ENCODE results near the gene MORC2. TPM values are rescaled to one million over a fixed set of nuclear protein-coding genes. Genes with fewer than 3 reads are reported as not detected.

The MORC2 gene
- total and polyA plus RNA-seq, 10 of the 15 experiments (the other 5 are each of a cell fraction or from before 2014, with no cell fraction given), result 1.7 to 16.3 (median 9.0) TPM

DNA sequence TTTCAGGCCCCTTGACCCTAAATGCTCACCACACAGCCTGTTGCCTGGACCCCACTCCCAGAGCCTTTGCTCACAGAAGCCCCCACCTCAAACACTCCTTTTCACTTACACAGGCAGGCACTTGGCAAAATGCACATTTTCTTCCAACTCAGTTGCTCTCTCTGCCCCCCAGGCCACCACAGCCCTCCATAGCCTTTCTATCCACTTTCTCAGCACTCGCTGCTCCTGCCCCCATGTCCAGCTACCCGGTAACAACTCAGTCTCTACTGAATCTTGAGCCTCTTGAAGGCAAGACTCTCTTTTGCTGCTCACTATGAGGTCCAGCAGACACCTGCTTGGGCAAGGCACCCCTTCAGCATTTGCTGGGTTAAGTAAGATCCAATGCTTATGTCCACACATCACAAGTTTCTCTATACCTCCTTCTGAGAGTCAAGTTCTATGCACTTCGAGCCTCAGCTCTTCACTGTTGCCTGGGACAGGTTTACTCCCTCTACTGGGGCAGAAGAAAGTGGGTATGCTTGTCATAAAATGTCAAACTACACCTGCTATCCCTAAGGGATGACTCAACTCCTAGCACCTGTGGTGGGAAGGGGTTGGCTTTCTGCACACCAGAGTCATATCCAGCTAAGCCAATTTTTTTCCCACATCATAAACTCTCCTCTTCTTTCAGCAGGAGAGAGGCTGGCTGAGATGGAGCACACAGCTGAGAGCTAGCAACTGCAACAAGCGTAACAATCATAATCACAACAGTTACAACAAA lies 36.9 kb downstream of the MORC2 start:
- H3K79me2 ChIP-seq (ENCODE audit: control insufficient read depth, insufficient read depth, low read length), result no peaks in the 10 kb centered on the region
- DNase-seq (ENCODE audit: low read depth, low spot score) (no peak), ATAC-seq (no peak), FAIRE-seq (no peak)
- intact Hi-C loops (cut with micrococcal nuclease; ENCODE audit: unreplicated experiment) (no loop called here), in situ Hi-C loops (cut with MboI) (no loop called here)
- no peaks in the 10 kb centered on the region for H3K27me3 ChIP-seq (replicated peaks in 1 of 2; ENCODE audit: control insufficient read depth in 2 of 2, insufficient read depth in 2 of 2, low read length in 1 of 2)
- POLR2A ChIA-PET, result interaction anchor here (0.6 to 1.1 kb wide), 2 partner anchors 161 to 603 kb away, joined by 3 read pairs; no protein-coding TSS in a partner anchor
- TF ChIP-seq, protein P1, sequence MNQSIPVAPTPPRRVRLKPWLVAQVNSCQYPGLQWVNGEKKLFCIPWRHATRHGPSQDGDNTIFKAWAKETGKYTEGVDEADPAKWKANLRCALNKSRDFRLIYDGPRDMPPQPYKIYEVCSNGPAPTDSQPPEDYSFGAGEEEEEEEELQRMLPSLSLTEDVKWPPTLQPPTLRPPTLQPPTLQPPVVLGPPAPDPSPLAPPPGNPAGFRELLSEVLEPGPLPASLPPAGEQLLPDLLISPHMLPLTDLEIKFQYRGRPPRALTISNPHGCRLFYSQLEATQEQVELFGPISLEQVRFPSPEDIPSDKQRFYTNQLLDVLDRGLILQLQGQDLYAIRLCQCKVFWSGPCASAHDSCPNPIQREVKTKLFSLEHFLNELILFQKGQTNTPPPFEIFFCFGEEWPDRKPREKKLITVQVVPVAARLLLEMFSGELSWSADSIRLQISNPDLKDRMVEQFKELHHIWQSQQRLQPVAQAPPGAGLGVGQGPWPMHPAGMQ (IDR thresholded peaks at IDR 0.05; ENCODE audit: borderline replicate concordance), result no peak
- TF ChIP-seq FOS (IDR thresholded peaks at IDR 0.05; ENCODE audit: borderline replicate concordance, extremely low read depth, insufficient read length), result no peak
- no TSS peak for BruUV-seq (replicated peaks)
- H3K9ac ChIP-seq (ENCODE audit: control insufficient read depth, insufficient read depth, low read length), result no peak overlapping the region
- H3K4me3 ChIP-seq, result no peak overlapping the region
- no peaks in the 10 kb centered on the region for H3K4me1 ChIP-seq (ENCODE audit: control insufficient read depth, insufficient read depth, low read length)
- H3K4me2 ChIP-seq (ENCODE audit: control insufficient read depth, insufficient read depth), result no peak overlapping the region
- RAD21 ChIA-PET (ENCODE audit: unreplicated experiment), result interaction anchor here (1.0 kb wide), 1 partner anchor 154 kb away, joined by 3 read pairs; no protein-coding TSS in a partner anchor
- SMC1A ChIA-PET (ENCODE audit: uncharacterized antibody, unreplicated experiment), result no interaction called here
- H2AFZ ChIP-seq (ENCODE audit: control insufficient read depth, low read depth, low read length), result no peak overlapping the region
- no peaks in the 10 kb centered on the region for H3K9me3 ChIP-seq (replicated peaks; ENCODE audit: control insufficient read depth, insufficient read depth, low read length)
- WGBS (ENCODE audit: insufficient coverage, insufficient replicate concordance, low lambda C conversion rate, missing lambda C conversion rate), result 93% methylated on average over 4 of the region's 4 CpGs
- no peak overlapping the region for H3K27ac ChIP-seq (ENCODE audit: control insufficient read depth, insufficient read depth)
- CTCF ChIA-PET, result interaction anchor here (1.6 kb wide), 1 partner anchor 12 kb away, joined by 5 read pairs; no protein-coding TSS in a partner anchor
- no peaks in the 10 kb centered on the region for H4K20me1 ChIP-seq (ENCODE audit: control insufficient read depth, insufficient read depth)
- peaks cover 25 to 40% of the 10 kb centered on the region in 2 experiments for H3K36me3 ChIP-seq (ENCODE audit: control insufficient read depth in 2 of 2, insufficient read depth in 2 of 2, low read length in 1 of 2)

DNA sequence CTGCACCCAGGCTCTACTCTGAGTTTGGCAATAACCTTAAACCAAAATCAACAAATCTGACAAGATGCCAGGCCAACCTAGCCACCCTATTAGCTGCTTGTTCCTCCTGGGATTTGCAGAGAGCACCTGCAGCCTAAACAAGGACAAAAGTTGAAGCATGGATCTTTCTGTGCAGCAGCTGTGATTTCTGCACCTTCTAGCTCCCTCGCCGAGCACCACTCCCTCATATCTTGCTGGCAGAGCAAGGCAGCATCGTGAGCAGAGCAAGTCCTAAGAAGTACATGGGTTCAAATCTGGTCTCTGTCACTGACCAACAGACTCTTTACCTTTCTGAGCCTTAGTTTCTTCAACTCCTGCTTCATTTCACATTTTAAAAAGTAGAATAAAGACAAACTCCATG lies 38.3 kb downstream of the MORC2 start:
- Histone ChIP-seq H3K9ac (ENCODE audit: control insufficient read depth, insufficient read depth, low read length) (no peak overlapping the region), H4K20me1 (ENCODE audit: control insufficient read depth, insufficient read depth) (no peaks in the 10 kb centered on the region), H3K27ac (ENCODE audit: control insufficient read depth, insufficient read depth) (no peak overlapping the region), H3K4me3 (no peak overlapping the region), H3K36me3 (ENCODE audit: control insufficient read depth in 2 of 2, insufficient read depth in 2 of 2, low read length in 1 of 2) (peaks cover 22 to 35% of the 10 kb centered on the region in 2 experiments), H3K9me3 (replicated peaks; ENCODE audit: control insufficient read depth, insufficient read depth, low read length) (no peaks in the 10 kb centered on the region), H3K4me2 (ENCODE audit: control insufficient read depth, insufficient read depth) (no peak overlapping the region), H3K79me2 (ENCODE audit: control insufficient read depth, insufficient read depth, low read length) (no peaks in the 10 kb centered on the region), H3K4me1 (ENCODE audit: control insufficient read depth, insufficient read depth, low read length) (no peaks in the 10 kb centered on the region), H3K27me3 (replicated peaks in 1 of 2; ENCODE audit: control insufficient read depth in 2 of 2, insufficient read depth in 2 of 2, low read length in 1 of 2) (no peaks in the 10 kb centered on the region), H2AFZ (ENCODE audit: control insufficient read depth, low read depth, low read length) (no peak overlapping the region)
- ChIA-PET RAD21 (ENCODE audit: unreplicated experiment) (no interaction called here), SMC1A (ENCODE audit: uncharacterized antibody, unreplicated experiment) (no interaction called here), POLR2A (interaction anchor here (0.6 kb wide), 1 partner anchor 288 kb away, joined by 6 read pairs; no protein-coding TSS in a partner anchor), CTCF (no interaction called here)
- intact Hi-C loops (cut with micrococcal nuclease; ENCODE audit: unreplicated experiment), result no loop called here
- no TSS peak for BruUV-seq (replicated peaks)
- in situ Hi-C loops (cut with MboI), result no loop called here
- 95% methylated on average over 3 of the region's 3 CpGs for WGBS (ENCODE audit: insufficient coverage, insufficient replicate concordance, low lambda C conversion rate, missing lambda C conversion rate)
- no peak for FAIRE-seq
- no peak for ATAC-seq
- DNase-seq (ENCODE audit: low read depth, low spot score), result no peak
- no peak for TF ChIP-seq CREB1 (IDR thresholded peaks at IDR 0.05; ENCODE audit: low read depth)
- TF ChIP-seq STAT3 (IDR thresholded peaks at IDR 0.05; ENCODE audit: low read depth, low read length), result no peak
- TF ChIP-seq, protein P2, sequence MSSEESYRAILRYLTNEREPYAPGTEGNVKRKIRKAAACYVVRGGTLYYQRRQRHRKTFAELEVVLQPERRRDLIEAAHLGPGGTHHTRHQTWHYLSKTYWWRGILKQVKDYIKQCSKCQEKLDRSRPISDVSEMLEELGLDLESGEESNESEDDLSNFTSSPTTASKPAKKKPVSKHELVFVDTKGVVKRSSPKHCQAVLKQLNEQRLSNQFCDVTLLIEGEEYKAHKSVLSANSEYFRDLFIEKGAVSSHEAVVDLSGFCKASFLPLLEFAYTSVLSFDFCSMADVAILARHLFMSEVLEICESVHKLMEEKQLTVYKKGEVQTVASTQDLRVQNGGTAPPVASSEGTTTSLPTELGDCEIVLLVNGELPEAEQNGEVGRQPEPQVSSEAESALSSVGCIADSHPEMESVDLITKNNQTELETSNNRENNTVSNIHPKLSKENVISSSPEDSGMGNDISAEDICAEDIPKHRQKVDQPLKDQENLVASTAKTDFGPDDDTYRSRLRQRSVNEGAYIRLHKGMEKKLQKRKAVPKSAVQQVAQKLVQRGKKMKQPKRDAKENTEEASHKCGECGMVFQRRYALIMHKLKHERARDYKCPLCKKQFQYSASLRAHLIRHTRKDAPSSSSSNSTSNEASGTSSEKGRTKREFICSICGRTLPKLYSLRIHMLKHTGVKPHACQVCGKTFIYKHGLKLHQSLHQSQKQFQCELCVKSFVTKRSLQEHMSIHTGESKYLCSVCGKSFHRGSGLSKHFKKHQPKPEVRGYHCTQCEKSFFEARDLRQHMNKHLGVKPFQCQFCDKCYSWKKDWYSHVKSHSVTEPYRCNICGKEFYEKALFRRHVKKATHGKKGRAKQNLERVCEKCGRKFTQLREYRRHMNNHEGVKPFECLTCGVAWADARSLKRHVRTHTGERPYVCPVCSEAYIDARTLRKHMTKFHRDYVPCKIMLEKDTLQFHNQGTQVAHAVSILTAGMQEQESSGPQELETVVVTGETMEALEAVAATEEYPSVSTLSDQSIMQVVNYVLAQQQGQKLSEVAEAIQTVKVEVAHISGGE (CRISPR knock-in tag; IDR thresholded peaks at IDR 0.05), result no peak
- TF ChIP-seq, protein P3, sequence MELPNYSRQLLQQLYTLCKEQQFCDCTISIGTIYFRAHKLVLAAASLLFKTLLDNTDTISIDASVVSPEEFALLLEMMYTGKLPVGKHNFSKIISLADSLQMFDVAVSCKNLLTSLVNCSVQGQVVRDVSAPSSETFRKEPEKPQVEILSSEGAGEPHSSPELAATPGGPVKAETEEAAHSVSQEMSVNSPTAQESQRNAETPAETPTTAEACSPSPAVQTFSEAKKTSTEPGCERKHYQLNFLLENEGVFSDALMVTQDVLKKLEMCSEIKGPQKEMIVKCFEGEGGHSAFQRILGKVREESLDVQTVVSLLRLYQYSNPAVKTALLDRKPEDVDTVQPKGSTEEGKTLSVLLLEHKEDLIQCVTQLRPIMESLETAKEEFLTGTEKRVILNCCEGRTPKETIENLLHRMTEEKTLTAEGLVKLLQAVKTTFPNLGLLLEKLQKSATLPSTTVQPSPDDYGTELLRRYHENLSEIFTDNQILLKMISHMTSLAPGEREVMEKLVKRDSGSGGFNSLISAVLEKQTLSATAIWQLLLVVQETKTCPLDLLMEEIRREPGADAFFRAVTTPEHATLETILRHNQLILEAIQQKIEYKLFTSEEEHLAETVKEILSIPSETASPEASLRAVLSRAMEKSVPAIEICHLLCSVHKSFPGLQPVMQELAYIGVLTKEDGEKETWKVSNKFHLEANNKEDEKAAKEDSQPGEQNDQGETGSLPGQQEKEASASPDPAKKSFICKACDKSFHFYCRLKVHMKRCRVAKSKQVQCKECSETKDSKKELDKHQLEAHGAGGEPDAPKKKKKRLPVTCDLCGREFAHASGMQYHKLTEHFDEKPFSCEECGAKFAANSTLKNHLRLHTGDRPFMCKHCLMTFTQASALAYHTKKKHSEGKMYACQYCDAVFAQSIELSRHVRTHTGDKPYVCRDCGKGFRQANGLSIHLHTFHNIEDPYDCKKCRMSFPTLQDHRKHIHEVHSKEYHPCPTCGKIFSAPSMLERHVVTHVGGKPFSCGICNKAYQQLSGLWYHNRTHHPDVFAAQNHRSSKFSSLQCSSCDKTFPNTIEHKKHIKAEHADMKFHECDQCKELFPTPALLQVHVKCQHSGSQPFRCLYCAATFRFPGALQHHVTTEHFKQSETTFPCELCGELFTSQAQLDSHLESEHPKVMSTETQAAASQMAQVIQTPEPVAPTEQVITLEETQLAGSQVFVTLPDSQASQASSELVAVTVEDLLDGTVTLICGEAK (IDR thresholded peaks at IDR 0.05; ENCODE audit: borderline replicate concordance), result no peak

Measured in GM12878 (cell line).